HG03439 (cell line): ENCODE measurements around the gene MACROD2.
A peak's percentile ranks its signal among the peaks of the same experiment; 100 is the strongest.
"Not testable (repeated sequence)": the region's sequence is repeated elsewhere in the genome, so short reads cannot be mapped to it uniquely, and the experiment has no call there.

Experiments
- ATAC-seq: cut with Tn5 transposase; IDR thresholded peaks from one replicate; pipeline ENCODE4 v1.9.1; 2021; ENCODE audit warnings: mild to moderate bottlenecking, moderate library complexity; ENCODE audit not compliant: unreplicated experiment

Gene MACROD2

GRCh38 chr20:16003310-16003709, 2008.0 kb downstream of the MACROD2 start:
- no peak for ATAC-seq

- ATAC-seq = no peak
Observed at GRCh38 chr20:16004108-16004854, 2009.0 kb downstream of the MACROD2 start.

- ATAC-seq = no peak
Observed at GRCh38 chr20:16005021-16005914, 2010.0 kb downstream of the MACROD2 start.

DNA sequence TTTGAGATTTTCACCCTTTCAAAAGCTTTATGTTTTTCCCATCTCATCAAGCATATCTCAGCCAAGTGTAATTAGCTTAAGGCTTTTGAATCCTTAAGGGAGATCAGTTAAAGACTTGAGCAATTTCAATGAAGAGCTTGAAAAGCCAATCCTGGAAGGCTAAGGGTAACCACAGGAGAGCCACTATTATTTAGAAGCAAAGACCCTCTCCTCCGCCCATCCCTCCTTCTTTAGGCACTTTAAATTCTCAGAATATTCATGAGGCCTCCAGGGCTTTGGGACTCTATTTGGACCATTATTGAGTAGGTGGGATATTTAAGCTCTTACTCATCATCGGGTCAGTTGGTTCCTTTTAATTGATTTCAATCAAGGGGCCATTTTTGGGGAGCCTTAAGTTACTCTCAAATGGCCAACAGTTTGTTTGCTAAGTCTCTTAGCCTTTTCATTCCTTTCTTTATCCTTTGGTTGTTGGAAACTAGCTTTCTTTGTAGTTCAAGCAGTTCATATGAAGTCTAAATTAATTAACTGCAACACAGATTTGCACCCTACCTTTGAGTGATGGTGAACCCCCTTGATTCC, 2010.7 kb downstream of the MACROD2 start:
- no peak for ATAC-seq

- ATAC-seq = peak; percentile 97
Observed at GRCh38 chr20:16007164-16007563, 2011.8 kb downstream of the MACROD2 start.

DNA sequence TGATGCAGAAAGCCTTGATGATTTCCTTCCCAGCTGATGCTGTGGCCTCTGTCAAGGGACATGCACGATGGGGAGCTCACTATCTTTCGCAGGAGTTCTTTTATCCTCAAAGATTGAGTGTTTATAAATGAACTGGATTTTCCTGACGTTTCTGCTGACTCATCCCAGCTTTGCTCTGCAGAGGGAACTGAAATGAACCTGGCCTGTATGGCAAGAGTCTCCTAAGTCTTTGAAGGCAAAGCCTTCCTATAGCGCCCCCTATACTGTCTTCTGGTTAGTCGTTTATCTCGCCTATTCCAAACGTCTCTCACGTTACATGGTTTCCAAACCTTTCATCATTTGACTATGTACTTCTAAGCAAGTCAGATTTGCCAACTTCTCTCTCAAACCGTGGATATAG, 2012.6 kb downstream of the MACROD2 start:
- no peak for ATAC-seq

GRCh38 chr20:16011056-16011455, 2015.7 kb downstream of the MACROD2 start:
- no peak for ATAC-seq

DNA sequence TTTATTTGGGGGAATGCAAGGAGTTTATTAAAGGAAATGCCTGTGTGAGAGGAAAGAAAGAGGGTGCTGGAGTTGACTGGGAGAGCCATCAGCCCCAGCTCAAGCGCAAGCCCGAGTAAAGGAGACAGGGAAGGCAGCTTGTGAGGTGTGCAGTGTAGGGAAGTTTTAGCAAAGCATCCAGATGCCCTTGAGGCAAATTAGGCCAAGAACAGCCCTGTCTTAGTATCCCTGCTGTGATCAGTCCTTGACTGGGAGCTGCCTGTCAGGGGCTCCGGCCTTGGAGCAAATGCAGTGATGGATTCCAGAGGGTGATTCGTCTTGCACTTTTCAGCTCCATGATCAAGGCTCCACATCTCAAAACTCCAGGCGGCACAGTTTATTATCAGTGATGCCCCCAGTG, 2016.2 kb downstream of the MACROD2 start:
- ATAC-seq = no peak

GRCh38 chr20:16012934-16013333, 2017.6 kb downstream of the MACROD2 start:
- ATAC-seq = not testable (repeated sequence)

- ATAC-seq = no peak
Observed at GRCh38 chr20:16013631-16014030, 2018.3 kb downstream of the MACROD2 start.

DNA sequence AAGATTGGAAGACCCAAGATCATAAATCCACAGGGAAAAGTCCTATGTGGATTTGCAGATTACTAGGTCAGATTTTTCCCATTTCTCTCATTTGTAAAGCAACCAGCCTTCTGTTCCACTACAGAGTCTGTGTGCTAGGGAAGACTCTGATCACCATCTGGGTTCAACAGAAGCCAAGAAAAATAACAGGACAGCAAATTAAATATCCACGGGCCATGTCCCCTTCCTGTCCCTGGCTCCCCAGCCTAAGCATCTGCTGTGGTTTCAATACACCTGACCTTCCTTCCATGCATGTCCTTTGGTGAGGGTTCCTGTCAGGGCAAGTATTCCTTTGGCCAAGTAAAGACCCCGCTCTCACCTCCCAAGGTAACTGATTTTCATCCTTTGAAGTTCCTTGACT, 2019.1 kb downstream of the MACROD2 start:
- ATAC-seq = no peak

DNA sequence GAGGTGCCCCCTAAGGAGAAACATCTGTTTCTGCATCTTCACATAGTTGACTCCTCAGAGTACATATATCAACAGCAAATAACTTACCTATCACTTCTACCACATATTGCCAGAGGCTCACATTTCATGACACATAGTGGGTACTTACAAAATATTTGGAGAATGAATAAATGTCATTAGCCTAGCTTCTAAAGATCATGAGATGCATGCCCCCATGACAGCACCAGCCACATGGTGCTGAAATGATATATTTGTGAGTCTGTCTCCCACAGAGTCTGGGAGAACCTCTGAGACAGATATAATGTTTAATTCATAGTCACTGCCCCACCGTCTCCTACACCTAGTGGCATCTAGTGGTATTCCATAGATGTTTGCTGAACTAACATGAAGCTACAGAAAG, 2022.3 kb downstream of the MACROD2 start:
- ATAC-seq = no peak

DNA sequence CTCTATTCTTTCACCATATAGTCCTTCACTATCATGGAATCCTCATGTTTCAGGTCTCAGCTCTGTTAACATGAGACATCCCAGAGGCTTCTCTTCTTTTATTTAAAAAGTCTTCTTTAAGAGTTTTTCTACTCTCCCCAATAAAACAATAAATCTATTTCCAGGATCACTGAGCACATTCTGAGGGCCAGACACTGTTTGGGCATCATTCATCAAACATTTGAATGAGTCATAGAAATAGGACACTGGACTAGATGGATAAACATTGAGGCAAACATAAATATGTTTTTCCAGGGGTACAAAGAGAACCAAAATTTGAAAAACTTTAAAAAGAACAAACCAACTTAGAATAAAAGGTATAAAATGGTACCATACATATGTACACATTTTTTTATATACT, 2023.6 kb downstream of the MACROD2 start:
- no peak for ATAC-seq

DNA sequence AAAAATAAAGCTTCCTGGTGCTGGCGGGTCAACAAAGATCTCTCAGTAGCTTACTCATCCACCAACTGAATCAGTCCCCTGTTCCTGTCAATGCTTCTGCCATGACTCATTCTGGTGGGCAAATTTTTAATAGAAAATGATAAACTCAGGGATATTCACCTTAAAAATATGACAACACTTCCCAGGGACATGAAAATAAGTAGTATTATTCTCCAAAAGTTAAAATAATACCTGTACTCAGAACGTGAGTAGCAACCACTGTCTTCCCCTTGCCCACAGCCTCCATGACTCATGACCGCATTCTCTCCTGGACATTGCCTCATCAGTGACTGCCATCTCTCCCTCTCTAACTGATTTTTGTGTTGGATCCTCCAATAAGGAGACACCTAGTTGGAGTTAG, 2025.7 kb downstream of the MACROD2 start:
- no peak for ATAC-seq

GRCh38 chr20:16025084-16025483, 2029.8 kb downstream of the MACROD2 start:
- ATAC-seq = no peak

DNA sequence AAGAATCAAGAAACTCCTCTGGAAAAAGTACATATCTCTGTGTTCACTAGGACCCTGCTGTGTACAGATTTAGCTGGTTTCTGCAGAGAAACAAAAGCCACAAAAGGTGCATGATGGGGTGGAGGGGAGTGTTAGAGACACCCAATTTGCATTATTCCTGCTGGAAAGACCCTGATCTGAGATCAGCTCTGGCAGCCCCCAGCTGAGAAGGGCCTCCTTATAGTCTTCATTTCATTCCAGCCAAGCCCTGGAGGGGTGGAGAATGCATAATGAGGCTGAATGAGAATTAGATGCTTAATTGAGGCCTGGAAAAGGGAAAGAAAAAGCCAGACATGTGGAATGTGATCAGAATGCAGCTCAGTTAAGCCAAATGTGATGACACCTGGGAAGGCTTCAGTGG, 2032.4 kb downstream of the MACROD2 start:
- ATAC-seq = no peak

GRCh38 chr20:16028923-16029322, 2033.6 kb downstream of the MACROD2 start:
- no peak for ATAC-seq

- no peak for ATAC-seq
Observed at GRCh38 chr20:16030253-16030652, 2034.9 kb downstream of the MACROD2 start.

DNA sequence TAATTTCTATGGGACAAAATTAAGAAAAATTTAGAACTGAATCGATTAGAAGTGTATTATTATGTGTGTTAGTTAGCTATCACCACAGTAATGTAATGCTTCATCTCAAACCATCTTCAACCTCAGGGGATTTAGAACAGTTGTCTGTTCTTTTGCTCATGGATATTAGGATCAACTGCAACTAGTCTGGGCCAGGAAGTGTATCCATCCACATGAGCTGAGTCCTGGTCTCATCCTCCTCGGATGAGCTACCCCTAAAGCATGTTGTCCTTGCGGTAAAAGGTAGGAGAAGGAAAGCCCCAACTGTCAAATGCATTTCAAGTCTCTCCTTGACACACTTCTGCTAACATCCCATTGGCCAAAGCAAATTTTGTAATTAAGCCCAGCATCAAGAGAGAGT, 2040.3 kb downstream of the MACROD2 start:
- ATAC-seq = no peak

DNA sequence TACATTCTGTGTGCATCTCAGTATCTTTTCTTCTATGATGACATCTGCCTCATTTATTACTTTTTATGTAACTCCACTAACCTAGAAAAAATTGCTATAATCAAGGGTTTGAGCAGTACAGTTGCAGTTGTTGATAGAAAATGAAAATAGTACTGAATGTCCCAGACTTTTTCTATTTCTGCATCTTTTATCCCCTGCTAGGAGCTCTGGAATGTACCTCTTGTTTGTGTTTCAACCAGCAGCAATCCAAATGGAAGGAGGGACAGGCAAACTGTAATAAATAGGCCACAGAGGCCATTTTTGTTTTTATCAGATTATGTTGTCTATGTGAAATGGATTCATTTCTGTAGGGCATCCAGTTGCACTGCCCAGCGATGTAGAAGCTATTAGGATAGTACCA, 2041.0 kb downstream of the MACROD2 start:
- no peak for ATAC-seq

GRCh38 chr20:16040742-16041141, 2045.4 kb downstream of the MACROD2 start:
- no peak for ATAC-seq

GRCh38 chr20:16042731-16043130, 2047.4 kb downstream of the MACROD2 start:
- no peak for ATAC-seq
